Measurements from ENCODE around the gene ERC1. TPM values are rescaled to one million over a fixed set of nuclear protein-coding genes. Genes with fewer than 3 reads are reported as not detected.

The ERC1 gene
- total and polyA plus RNA-seq, 9 of the 15 experiments (the other 6 are each of a cell fraction or from before 2014, with no cell fraction given): 0.74 to 11.8 (median 4.8) TPM

DNA sequence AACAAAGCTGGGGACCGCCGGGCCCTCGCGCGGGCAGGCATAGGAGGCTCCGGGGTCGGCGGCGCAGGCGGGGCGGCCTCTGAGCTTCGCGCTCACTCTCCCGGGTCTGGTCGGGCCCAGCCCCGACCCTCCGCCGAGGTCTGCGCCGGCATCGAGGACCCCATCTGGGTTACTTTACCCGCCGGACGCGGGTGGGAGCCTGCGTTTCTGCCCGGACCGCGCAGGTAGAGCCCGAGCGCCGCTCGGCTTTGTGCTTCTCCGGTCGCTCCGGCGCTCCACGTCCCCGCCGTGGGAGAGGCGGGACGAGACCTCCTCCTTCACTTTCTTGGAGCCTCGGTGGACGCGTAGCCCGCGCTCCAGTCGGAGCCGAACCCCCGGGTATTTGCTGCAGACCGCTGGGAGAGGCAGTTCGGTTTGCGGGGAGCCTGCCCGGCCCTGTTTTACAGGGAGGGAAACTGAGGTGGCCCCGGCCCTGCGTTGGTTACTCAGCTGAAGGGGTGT is 540.2 kb downstream of the ERC1 start:
- peak overlapping the region; percentile 72 for H2AFZ ChIP-seq (ENCODE audit: low read depth, low read length)
- ATAC-seq (peak; percentile 57), DNase-seq (ENCODE audit: extremely low read depth in 1 of 4, low spot score in 3 of 4) (peak in 2 of 4 experiments; percentile 20 to 21), FAIRE-seq (no peak)
- BruUV-seq (replicated peaks): no TSS peak
- no peaks in the 10 kb centered on the region for H3K9me3 ChIP-seq (replicated peaks; ENCODE audit: control insufficient read depth, insufficient read depth, low read depth, low read length)
- no peaks in the 10 kb centered on the region for H3K27me3 ChIP-seq (ENCODE audit: control insufficient read depth in 2 of 2, insufficient read depth in 2 of 2, low read length in 2 of 2)
- H3K36me3 ChIP-seq (ENCODE audit: control insufficient read depth, insufficient read depth, low read length): no peaks in the 10 kb centered on the region
- H3K9ac ChIP-seq (ENCODE audit: insufficient read depth in 1 of 2, low read depth in 2 of 2, low read length in 2 of 2): peak overlapping the region; percentile 62 to 91
- in situ Hi-C loops (cut with MboI) (no loop called here), intact Hi-C loops (cut with micrococcal nuclease) (loop anchor here (5.0 kb wide), 1 partner anchor 46 kb away; no protein-coding TSS in a partner anchor)
- H3K79me2 ChIP-seq (ENCODE audit: control insufficient read depth, insufficient read depth, low read length): peaks cover 15% of the 10 kb centered on the region; the same call in 2 of the 3 replicates
- no peaks in the 10 kb centered on the region for H3K9me1 ChIP-seq (ENCODE audit: control insufficient read depth, insufficient read depth, low read length)
- WGBS (ENCODE audit: insufficient coverage, low coverage, missing lambda C conversion rate): 3% methylated on average over 18 of the region's 56 CpGs
- H4K20me1 ChIP-seq (replicated peaks; ENCODE audit: control insufficient read depth, insufficient read depth, low read length): no peaks in the 10 kb centered on the region
- ChIA-PET POLR2A (no interaction called here), CTCF (ENCODE audit: low intra/inter-chr PET ratio) (no interaction called here)
- no peak overlapping the region for H3K27ac ChIP-seq (ENCODE audit: extremely low read depth, low read depth, low read length)
- H3K4me3 ChIP-seq: peak overlapping the region; percentile 43
- H3K4me2 ChIP-seq (ENCODE audit: insufficient read depth, low read length): peak overlapping the region; percentile 58; the same call in 1 of the 2 replicates
- peaks cover 11 to 34% of the 10 kb centered on the region in 2 experiments for H3K4me1 ChIP-seq (replicated peaks in 1 of 2; ENCODE audit: control insufficient read depth in 2 of 2, insufficient read depth in 2 of 2, low read length in 2 of 2)
- TF ChIP-seq, protein P1, sequence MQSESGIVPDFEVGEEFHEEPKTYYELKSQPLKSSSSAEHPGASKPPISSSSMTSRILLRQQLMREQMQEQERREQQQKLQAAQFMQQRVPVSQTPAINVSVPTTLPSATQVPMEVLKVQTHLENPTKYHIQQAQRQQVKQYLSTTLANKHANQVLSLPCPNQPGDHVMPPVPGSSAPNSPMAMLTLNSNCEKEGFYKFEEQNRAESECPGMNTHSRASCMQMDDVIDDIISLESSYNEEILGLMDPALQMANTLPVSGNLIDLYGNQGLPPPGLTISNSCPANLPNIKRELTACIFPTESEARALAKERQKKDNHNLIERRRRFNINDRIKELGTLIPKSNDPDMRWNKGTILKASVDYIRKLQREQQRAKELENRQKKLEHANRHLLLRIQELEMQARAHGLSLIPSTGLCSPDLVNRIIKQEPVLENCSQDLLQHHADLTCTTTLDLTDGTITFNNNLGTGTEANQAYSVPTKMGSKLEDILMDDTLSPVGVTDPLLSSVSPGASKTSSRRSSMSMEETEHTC (IDR thresholded peaks at IDR 0.05): no peak
- TF ChIP-seq ESRRB (CRISPR knock-in tag; IDR thresholded peaks at IDR 0.05; ENCODE audit: borderline replicate concordance): no peak
- no peak for TF ChIP-seq NCOA6 (IDR thresholded peaks at IDR 0.05)
- TF ChIP-seq, protein P2, sequence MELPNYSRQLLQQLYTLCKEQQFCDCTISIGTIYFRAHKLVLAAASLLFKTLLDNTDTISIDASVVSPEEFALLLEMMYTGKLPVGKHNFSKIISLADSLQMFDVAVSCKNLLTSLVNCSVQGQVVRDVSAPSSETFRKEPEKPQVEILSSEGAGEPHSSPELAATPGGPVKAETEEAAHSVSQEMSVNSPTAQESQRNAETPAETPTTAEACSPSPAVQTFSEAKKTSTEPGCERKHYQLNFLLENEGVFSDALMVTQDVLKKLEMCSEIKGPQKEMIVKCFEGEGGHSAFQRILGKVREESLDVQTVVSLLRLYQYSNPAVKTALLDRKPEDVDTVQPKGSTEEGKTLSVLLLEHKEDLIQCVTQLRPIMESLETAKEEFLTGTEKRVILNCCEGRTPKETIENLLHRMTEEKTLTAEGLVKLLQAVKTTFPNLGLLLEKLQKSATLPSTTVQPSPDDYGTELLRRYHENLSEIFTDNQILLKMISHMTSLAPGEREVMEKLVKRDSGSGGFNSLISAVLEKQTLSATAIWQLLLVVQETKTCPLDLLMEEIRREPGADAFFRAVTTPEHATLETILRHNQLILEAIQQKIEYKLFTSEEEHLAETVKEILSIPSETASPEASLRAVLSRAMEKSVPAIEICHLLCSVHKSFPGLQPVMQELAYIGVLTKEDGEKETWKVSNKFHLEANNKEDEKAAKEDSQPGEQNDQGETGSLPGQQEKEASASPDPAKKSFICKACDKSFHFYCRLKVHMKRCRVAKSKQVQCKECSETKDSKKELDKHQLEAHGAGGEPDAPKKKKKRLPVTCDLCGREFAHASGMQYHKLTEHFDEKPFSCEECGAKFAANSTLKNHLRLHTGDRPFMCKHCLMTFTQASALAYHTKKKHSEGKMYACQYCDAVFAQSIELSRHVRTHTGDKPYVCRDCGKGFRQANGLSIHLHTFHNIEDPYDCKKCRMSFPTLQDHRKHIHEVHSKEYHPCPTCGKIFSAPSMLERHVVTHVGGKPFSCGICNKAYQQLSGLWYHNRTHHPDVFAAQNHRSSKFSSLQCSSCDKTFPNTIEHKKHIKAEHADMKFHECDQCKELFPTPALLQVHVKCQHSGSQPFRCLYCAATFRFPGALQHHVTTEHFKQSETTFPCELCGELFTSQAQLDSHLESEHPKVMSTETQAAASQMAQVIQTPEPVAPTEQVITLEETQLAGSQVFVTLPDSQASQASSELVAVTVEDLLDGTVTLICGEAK (IDR thresholded peaks at IDR 0.05): no peak
- TF ChIP-seq, protein P2 (CRISPR knock-in tag; IDR thresholded peaks at IDR 0.05): no peak
- TF ChIP-seq, protein P3, sequence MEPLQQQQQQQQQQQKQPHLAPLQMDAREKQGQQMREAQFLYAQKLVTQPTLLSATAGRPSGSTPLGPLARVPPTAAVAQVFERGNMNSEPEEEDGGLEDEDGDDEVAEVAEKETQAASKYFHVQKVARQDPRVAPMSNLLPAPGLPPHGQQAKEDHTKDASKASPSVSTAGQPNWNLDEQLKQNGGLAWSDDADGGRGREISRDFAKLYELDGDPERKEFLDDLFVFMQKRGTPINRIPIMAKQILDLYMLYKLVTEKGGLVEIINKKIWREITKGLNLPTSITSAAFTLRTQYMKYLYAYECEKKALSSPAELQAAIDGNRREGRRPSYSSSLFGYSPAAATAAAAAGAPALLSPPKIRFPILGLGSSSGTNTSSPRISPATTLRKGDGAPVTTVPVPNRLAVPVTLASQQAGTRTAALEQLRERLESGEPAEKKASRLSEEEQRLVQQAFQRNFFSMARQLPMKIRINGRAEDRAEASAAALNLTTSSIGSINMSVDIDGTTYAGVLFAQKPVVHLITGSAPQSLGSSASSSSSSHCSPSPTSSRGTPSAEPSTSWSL (CRISPR knock-in tag; IDR thresholded peaks at IDR 0.05; ENCODE audit: borderline replicate concordance): no peak

Data from K562 (cell line).